Measurements from ENCODE around the gene AK9. TPM values are rescaled to one million over a fixed set of nuclear protein-coding genes. Genes with fewer than 3 reads are reported as not detected.

The AK9 gene
- 0.96 TPM for polyA plus RNA-seq (2012; ENCODE audit: insufficient read depth, insufficient read length, low read depth)

DNA sequence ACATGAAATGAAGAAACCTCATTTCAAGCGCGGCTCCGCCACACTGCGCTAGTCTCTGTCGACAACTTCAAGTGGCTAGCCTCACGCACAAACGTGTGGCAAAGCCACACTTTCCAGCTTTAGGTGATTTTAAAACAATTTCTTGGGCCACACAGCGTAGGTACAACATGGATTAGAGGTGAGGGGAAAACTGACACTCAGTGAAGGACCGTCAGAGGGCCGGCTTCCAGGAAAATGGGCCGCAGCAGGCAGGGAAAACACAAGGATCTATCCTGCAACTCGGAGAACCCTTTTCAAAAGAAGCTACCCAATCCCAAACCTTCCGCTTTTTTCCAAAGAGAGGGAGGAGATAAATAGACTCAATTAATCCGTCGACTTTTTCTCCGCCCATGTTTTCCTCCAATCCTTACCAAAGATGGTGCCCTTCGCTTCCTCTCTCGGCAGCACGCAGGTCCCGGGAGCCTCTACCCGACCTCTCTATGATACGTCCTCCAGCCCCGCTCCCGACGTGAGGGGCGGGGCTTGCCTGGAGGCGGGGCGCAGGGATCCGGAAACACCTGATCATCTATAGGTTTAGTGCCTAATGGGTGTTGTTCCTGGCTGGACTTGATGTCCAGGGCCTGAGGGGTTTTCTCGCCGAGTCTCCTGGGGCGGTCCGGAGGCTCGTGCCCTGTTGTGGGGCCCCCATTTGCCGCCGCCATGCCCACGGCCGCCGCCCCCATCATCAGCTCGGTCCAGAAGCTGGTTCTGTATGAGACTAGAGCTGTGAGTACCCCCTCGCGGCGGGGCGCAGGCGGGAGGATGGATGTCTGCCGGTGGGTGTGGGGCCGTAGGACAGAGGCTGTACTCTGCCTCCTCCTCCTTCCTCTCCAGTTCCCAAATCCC lies at the start of gene AK9, which contains the start of gene FIG4:
AK9 (minus strand) TSS at position 466 of the 885 bp plus-strand sequence. CDS start 15,457 bp downstream, outside the sequence.
FIG4 (plus strand) TSS at position 560 of the 885 bp plus-strand sequence; CDS start at position 700, 140 bp downstream.
- TF ChIP-seq, protein P1, sequence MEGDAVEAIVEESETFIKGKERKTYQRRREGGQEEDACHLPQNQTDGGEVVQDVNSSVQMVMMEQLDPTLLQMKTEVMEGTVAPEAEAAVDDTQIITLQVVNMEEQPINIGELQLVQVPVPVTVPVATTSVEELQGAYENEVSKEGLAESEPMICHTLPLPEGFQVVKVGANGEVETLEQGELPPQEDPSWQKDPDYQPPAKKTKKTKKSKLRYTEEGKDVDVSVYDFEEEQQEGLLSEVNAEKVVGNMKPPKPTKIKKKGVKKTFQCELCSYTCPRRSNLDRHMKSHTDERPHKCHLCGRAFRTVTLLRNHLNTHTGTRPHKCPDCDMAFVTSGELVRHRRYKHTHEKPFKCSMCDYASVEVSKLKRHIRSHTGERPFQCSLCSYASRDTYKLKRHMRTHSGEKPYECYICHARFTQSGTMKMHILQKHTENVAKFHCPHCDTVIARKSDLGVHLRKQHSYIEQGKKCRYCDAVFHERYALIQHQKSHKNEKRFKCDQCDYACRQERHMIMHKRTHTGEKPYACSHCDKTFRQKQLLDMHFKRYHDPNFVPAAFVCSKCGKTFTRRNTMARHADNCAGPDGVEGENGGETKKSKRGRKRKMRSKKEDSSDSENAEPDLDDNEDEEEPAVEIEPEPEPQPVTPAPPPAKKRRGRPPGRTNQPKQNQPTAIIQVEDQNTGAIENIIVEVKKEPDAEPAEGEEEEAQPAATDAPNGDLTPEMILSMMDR (IDR thresholded peaks at IDR 0.05; ENCODE audit: low read depth, low read length): no peak
- peak within 1 kb of the TSS; percentile 99 for H3K4me3 ChIP-seq (ENCODE audit: low read depth, low read length)
- DNase-seq: peak; percentile 91
- no peaks in the 10 kb centered on the region for H3K9me3 ChIP-seq
- H3K36me3 ChIP-seq: no peaks in the 10 kb centered on the region
- no peaks in the 10 kb centered on the region for H3K4me1 ChIP-seq
- no peaks in the 10 kb centered on the region for H3K27me3 ChIP-seq

DNA sequence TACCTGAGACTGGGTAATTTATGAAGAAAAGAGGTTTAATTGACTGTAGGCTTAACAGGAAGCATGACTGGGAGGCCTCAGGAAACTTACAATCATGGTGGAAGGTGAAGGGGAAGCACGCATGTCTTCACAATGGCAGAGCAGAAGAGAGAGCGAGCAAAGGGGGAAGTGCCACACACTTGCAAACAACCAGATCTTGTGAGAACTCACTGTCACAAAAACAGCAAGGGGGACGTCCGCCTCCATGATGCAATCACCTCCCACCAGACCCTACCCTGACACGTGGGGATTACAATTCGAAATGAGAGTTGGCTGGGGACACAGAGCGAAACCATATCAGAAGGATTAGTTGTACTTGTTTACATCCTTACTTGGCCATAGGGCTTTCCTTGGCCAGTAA lies 49.8 kb upstream of the AK9 start:
- no peak for DNase-seq
- no peaks in the 10 kb centered on the region for H3K36me3 ChIP-seq
- no peaks in the 10 kb centered on the region for H3K27me3 ChIP-seq
- H3K4me1 ChIP-seq: no peaks in the 10 kb centered on the region
- no peak overlapping the region for H3K4me3 ChIP-seq (ENCODE audit: low read depth, low read length)
- H3K9me3 ChIP-seq: no peaks in the 10 kb centered on the region
- TF ChIP-seq, protein P1 (IDR thresholded peaks at IDR 0.05; ENCODE audit: low read depth, low read length): no peak

DNA sequence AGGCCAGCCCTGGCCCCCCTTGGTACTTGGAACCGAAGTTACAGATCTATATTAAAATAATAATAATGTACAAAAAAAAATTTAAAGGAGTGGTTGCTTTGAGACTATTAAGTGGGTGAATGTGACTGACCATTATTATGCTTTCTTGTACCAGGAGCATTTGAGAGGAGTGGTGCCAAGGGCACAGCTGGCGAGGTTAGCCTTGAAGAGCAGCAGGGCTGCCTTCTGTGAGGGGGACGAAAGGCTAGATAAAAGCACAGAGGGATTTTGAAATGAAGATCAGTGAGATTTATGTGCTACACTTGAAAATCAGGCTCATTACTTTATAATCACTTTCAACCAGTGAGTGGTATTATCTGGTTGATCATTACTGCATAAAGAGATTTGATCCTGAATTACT lies 48.7 kb upstream of the AK9 start:
- no peaks in the 10 kb centered on the region for H3K4me1 ChIP-seq
- no peaks in the 10 kb centered on the region for H3K36me3 ChIP-seq
- H3K9me3 ChIP-seq: no peaks in the 10 kb centered on the region
- TF ChIP-seq, protein P1 (IDR thresholded peaks at IDR 0.05; ENCODE audit: low read depth, low read length): no peak
- H3K27me3 ChIP-seq: no peaks in the 10 kb centered on the region
- no peak for DNase-seq
- no peak overlapping the region for H3K4me3 ChIP-seq (ENCODE audit: low read depth, low read length)

DNA sequence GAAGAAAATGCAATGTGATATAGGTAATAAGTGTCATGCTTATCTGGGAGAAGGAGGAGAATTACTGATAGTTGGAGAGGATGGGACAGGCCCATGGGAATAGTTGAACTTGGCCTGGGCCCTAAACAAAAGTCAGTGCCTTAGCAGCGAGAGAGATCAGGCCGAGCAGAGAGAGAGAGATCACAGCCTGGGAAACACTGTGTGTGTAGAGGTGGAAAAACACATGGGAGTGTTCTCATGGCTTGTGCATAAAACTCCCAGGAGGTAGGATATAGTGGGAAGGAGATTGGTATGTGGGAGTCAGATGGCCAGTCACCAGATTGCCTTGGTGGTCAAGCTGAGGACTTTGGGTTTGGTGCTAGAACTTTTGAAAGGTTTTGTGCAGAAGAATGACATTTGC lies 47.7 kb upstream of the AK9 start:
- TF ChIP-seq, protein P1 (IDR thresholded peaks at IDR 0.05; ENCODE audit: low read depth, low read length): no peak
- Histone ChIP-seq H3K27me3 (no peaks in the 10 kb centered on the region), H3K36me3 (no peaks in the 10 kb centered on the region), H3K4me1 (no peaks in the 10 kb centered on the region), H3K9me3 (no peaks in the 10 kb centered on the region), H3K4me3 (ENCODE audit: low read depth, low read length) (no peak overlapping the region)
- DNase-seq: no peak

DNA sequence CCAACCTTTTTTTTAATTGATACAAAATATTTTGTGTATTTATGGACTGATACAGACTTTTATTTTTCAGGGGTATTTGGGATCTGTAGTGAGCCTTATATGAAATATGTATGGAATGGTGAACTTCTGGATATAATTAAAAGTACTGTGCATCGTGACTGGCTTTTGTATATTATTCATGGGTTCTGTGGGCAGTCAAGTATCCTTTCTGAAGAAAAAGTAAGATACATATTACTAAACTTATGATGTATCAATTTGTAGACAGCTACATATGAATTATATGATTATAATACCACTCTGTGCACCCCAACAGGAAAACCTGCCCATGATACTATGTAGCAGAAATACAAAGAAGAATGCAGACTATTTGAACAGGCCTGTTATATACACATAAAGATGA lies 47.3 kb upstream of the AK9 start:
- Histone ChIP-seq H3K36me3 (no peaks in the 10 kb centered on the region), H3K9me3 (no peaks in the 10 kb centered on the region), H3K4me3 (ENCODE audit: low read depth, low read length) (no peak overlapping the region), H3K27me3 (no peaks in the 10 kb centered on the region), H3K4me1 (no peaks in the 10 kb centered on the region)
- DNase-seq: no peak
- TF ChIP-seq, protein P1 (IDR thresholded peaks at IDR 0.05; ENCODE audit: low read depth, low read length): no peak
